OCI-LY7 (cell line): Measurements from ENCODE around the gene PCBP3. TPM values are rescaled to one million over a fixed set of nuclear protein-coding genes. Genes with fewer than 3 reads are reported as not detected.

Experiments
- BruUV-seq: library from RNA; stranded (reverse); fragments of 400-500 nt; replicated peaks from 2 replicates; lab custom pipeline; 2021; lab: Mats Ljungman, UMichigan
- CTCF ChIA-PET: fragments of 300-600 bp; sonication (Branson Sonifier 250); formaldehyde crosslinking; loops from one replicate; lab custom pipeline; 2022; ENCODE audit warnings: antibody characterized with exemption; ENCODE audit not compliant: unreplicated experiment; lab: Charles Lee
- POLR2A ChIA-PET: fragments of 300-600 bp; sonication (Branson Sonifier 250); formaldehyde crosslinking; loops from one replicate; lab custom pipeline; 2022; ENCODE audit warnings: antibody characterized with exemption; lab: Charles Lee
- DNase-seq: peaks from one replicate; pipeline ENCODE4 v3.0.0-alpha.2; 2015; ENCODE audit warnings: low spot score
- H2AFZ ChIP-seq: fragments of 200-600 bp; sonication (generic), shearing (Covaris generic); 2 replicates; pipeline ENCODE4 v1.6.1; 2014; ENCODE audit warnings: mild to moderate bottlenecking, antibody characterized with exemption, low read length, moderate library complexity
- H3K27ac ChIP-seq: fragments of 200-600 bp; sonication (generic); 2 replicates; pipeline ENCODE4 v1.5.1; 2014; ENCODE audit warnings: mixed run types, low read depth, mild to moderate bottlenecking, moderate library complexity, low read length, inconsistent platforms; ENCODE audit not compliant: poor library complexity, severe bottlenecking
- H3K36me3 ChIP-seq: fragments of 200-600 bp; sonication (generic); 2 replicates; pipeline ENCODE4 v1.6.1; 2014; ENCODE audit warnings: mild to moderate bottlenecking, antibody characterized with exemption, low read length, moderate library complexity, mixed read lengths; ENCODE audit not compliant: insufficient read depth
- H3K4me1 ChIP-seq: fragments of 200-600 bp; sonication (generic); 2 replicates; pipeline ENCODE4 v1.5.1; 2014; ENCODE audit warnings: mild to moderate bottlenecking, low read length; ENCODE audit not compliant: insufficient read depth, poor library complexity, severe bottlenecking
- H3K4me2 ChIP-seq: fragments of 200-600 bp; sonication (generic); 2 replicates; pipeline ENCODE4 v1.6.1; 2014; ENCODE audit warnings: mild to moderate bottlenecking, low read length
- H3K4me3 ChIP-seq: fragments of 200-600 bp; sonication (generic); 2 replicates; pipeline ENCODE4 v1.5.1; 2014; ENCODE audit warnings: mild to moderate bottlenecking, low read depth, low read length; ENCODE audit not compliant: poor library complexity, severe bottlenecking
- H3K79me2 ChIP-seq: fragments of 200-600 bp; sonication (generic); 2 replicates; pipeline ENCODE4 v1.6.1; 2016; ENCODE audit warnings: low read depth, mild to moderate bottlenecking, low read length, moderate library complexity, mixed read lengths; ENCODE audit not compliant: insufficient read depth
- H3K9me2 ChIP-seq: fragments of 200-600 bp; sonication (generic); 2 replicates; pipeline ENCODE4 v1.6.1; 2016; ENCODE audit warnings: mild to moderate bottlenecking, low read length, mixed read lengths; ENCODE audit not compliant: insufficient read depth
- H3K9me3 ChIP-seq: fragments of 200-600 bp; sonication (generic); 2 replicates; pipeline ENCODE4 v1.6.1; 2014; ENCODE audit warnings: mild to moderate bottlenecking, mixed run types, low read length, mixed read lengths
- H4K20me1 ChIP-seq: fragments of 200-600 bp; sonication (generic); 2 replicates; pipeline ENCODE4 v1.6.1; 2014; ENCODE audit warnings: mild to moderate bottlenecking, antibody characterized with exemption, low read length, moderate library complexity, mixed read lengths; ENCODE audit not compliant: insufficient read depth
- EZH2phosphoT487 ChIP-seq: fragments of 200-600 bp; sonication (generic); IDR thresholded peaks from 2 replicates; pipeline ENCODE4 v1.6.1; 2018; ENCODE audit warnings: low read depth, borderline replicate concordance, mild to moderate bottlenecking, mixed run types, antibody characterized with exemption, low read length, moderate library complexity, mixed read lengths
- intact Hi-C: fragments of 100-400 bp; cut with micrococcal nuclease; formaldehyde crosslinking; loops from one replicate; pipeline ENCODE4 v1.10.0; 2022; ENCODE audit not compliant: unreplicated experiment
- total RNA-seq, 2 experiments: library from RNA; depleted of rRNA in 1 of 2; stranded (reverse); fragments of >200 nt in 1 of 2; shearing (Covaris generic) in 1 of 2; gene quantifications; 2 replicates each; pipeline ENCODE4 v1.2.3, GENCODE V29; 2014 to 2022
- TF ChIP-seq, protein P1 (sequence below): fragments of 200-600 bp; sonication (generic); conservative IDR thresholded peaks from 2 replicates; pipeline ENCODE4 v1.5.1; 2014; ENCODE audit warnings: mild to moderate bottlenecking, antibody characterized with exemption, low read length, moderate library complexity, mixed read lengths

PCBP3 gene
- total RNA-seq, 2 experiments from 2014 or later: 0.61 TPM; not detected in 1

GRCh38 chr21:45828580-45829570 is 185.3 kb downstream of the PCBP3 start:
- ChIA-PET CTCF (no interaction called here), POLR2A (no interaction called here)
- H3K27ac ChIP-seq: no peak overlapping the region
- H3K36me3 ChIP-seq: no peaks in the 10 kb centered on the region
- no peak for DNase-seq
- H3K79me2 ChIP-seq: no peaks in the 10 kb centered on the region
- H3K4me3 ChIP-seq: no peak overlapping the region
- H4K20me1 ChIP-seq: no peaks in the 10 kb centered on the region
- H3K9me3 ChIP-seq: no peaks in the 10 kb centered on the region
- TF ChIP-seq, protein P1, sequence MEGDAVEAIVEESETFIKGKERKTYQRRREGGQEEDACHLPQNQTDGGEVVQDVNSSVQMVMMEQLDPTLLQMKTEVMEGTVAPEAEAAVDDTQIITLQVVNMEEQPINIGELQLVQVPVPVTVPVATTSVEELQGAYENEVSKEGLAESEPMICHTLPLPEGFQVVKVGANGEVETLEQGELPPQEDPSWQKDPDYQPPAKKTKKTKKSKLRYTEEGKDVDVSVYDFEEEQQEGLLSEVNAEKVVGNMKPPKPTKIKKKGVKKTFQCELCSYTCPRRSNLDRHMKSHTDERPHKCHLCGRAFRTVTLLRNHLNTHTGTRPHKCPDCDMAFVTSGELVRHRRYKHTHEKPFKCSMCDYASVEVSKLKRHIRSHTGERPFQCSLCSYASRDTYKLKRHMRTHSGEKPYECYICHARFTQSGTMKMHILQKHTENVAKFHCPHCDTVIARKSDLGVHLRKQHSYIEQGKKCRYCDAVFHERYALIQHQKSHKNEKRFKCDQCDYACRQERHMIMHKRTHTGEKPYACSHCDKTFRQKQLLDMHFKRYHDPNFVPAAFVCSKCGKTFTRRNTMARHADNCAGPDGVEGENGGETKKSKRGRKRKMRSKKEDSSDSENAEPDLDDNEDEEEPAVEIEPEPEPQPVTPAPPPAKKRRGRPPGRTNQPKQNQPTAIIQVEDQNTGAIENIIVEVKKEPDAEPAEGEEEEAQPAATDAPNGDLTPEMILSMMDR: no peak
- no peak for TF ChIP-seq EZH2phosphoT487
- intact Hi-C loops: no loop called here
- H2AFZ ChIP-seq: no peak overlapping the region
- no TSS peak for BruUV-seq
- no peaks in the 10 kb centered on the region for H3K4me1 ChIP-seq
- H3K9me2 ChIP-seq: no peaks in the 10 kb centered on the region
- no peak overlapping the region for H3K4me2 ChIP-seq

- H3K4me3 ChIP-seq: no peak overlapping the region
- CTCF ChIA-PET: no interaction called here
- no peak overlapping the region for H3K27ac ChIP-seq
- H2AFZ ChIP-seq: no peak overlapping the region
- intact Hi-C loops: no loop called here
- POLR2A ChIA-PET: no interaction called here
- H3K36me3 ChIP-seq: no peaks in the 10 kb centered on the region
- no peak for TF ChIP-seq EZH2phosphoT487
- TF ChIP-seq, protein P1: no peak
- H3K9me2 ChIP-seq: no peaks in the 10 kb centered on the region
- no peak overlapping the region for H3K4me2 ChIP-seq
- no peaks in the 10 kb centered on the region for H3K79me2 ChIP-seq
- no peak for DNase-seq
- no peaks in the 10 kb centered on the region for H4K20me1 ChIP-seq
- no TSS peak for BruUV-seq
- H3K4me1 ChIP-seq: no peaks in the 10 kb centered on the region
- no peaks in the 10 kb centered on the region for H3K9me3 ChIP-seq
Measured at GRCh38 chr21:45829668-45830067, 186.1 kb downstream of the PCBP3 start.

- no peak for TF ChIP-seq EZH2phosphoT487
- TF ChIP-seq, protein P1: no peak
- H2AFZ ChIP-seq: no peak overlapping the region
- H3K4me1 ChIP-seq: no peaks in the 10 kb centered on the region
- no TSS peak for BruUV-seq
- no peaks in the 10 kb centered on the region for H3K36me3 ChIP-seq
- DNase-seq: no peak
- no peaks in the 10 kb centered on the region for H3K9me2 ChIP-seq
- no peak overlapping the region for H3K4me2 ChIP-seq
- intact Hi-C loops: no loop called here
- no peak overlapping the region for H3K27ac ChIP-seq
- CTCF ChIA-PET: no interaction called here
- H3K79me2 ChIP-seq: no peaks in the 10 kb centered on the region
- POLR2A ChIA-PET: no interaction called here
- H3K9me3 ChIP-seq: no peaks in the 10 kb centered on the region
- no peak overlapping the region for H3K4me3 ChIP-seq
- H4K20me1 ChIP-seq: no peaks in the 10 kb centered on the region
Measured at GRCh38 chr21:45830221-45830640, 186.7 kb downstream of the PCBP3 start.
